ENCODE measurements around the gene RABEP2. TPM values are rescaled to one million over a fixed set of nuclear protein-coding genes. Genes with fewer than 3 reads are reported as not detected.
A peak's percentile ranks its signal among the peaks of the same experiment; 100 is the strongest.
"Not testable (repeated sequence)": the region's sequence is repeated elsewhere in the genome, so short reads cannot be mapped to it uniquely, and the experiment has no call there.

RABEP2 gene
- total RNA-seq, result 18.8 TPM
- long read RNA-seq, partial matches to known transcripts, result 0 of 4 reads
- long read RNA-seq, other reads (novel, unspliced or antisense), result 3 of 4 reads

DNA sequence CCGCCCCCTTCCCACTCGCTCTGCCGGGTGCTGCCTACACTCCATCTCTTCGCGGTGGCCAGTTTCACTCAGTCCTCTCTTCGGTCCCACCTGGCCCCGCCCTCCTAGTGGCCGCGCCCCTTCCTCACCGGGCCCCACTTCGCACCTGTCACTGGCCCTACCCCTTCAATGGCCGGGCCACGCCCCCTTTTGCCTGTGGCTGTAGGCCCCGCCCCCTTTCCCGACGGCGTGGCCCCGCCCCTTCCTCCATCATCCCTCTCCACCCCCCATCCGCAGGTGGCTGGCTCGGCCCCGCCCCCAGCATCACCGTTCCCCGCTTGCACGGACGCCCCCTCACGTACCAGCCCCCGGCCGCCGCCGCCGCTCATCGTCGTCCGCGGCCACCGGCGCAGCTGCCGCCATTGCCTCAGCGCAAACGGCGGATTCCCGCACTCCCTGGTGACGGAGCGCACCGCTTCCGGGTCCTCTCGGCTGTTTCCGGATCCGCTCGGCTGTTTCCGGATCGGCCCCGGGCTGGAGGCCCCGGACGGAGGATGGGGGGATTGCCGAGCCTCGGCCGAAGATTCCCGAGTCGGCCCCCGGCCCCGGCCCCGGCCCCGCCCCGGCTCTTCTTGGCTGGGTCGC, at the start of gene RABEP2:
Gene RABEP2 (minus strand): TSS at position 477 of the 624 bp plus-strand sequence. CDS start 75 bp downstream, at position 402.
- DNase-seq (peak; percentile 96), ATAC-seq (peak; percentile 95 to 96)
- Histone ChIP-seq H3K9me3 (no peaks in the 10 kb centered on the region), H3K27ac (peak within 1 kb of the TSS; percentile 99), H3K36me3 (peaks cover 3% of the 10 kb centered on the region), H3K4me1 (peaks cover 12% of the 10 kb centered on the region), H3K4me3 (peak within 1 kb of the TSS; percentile 85), H3K27me3 (ENCODE audit: low read depth) (no peaks in the 10 kb centered on the region)
- intact Hi-C loops (cut with DNase I), result no loop called here
- no peak for TF ChIP-seq CTCF (IDR thresholded peaks at IDR 0.05)

GRCh38 chr16:28974437-28975157, 49.6 kb upstream of the RABEP2 start, which contains the start of gene SPNS1:
TSS of gene SPNS1 (plus strand) at chr16:28974778. CDS start at chr16:28975152, 374 bp downstream.
- Histone ChIP-seq H3K4me3 (peak within 1 kb of the TSS; percentile 96), H3K27ac (peak within 1 kb of the TSS; percentile 85), H3K27me3 (ENCODE audit: low read depth) (no peaks in the 10 kb centered on the region), H3K36me3 (peaks cover 19% of the 10 kb centered on the region), H3K4me1 (peaks cover 33% of the 10 kb centered on the region), H3K9me3 (no peaks in the 10 kb centered on the region)
- TF ChIP-seq CTCF (IDR thresholded peaks at IDR 0.05), result no peak
- peak; percentile 99 for DNase-seq
- intact Hi-C loops (cut with DNase I), result no loop called here
- peak; percentile 97 to 98 for ATAC-seq

DNA sequence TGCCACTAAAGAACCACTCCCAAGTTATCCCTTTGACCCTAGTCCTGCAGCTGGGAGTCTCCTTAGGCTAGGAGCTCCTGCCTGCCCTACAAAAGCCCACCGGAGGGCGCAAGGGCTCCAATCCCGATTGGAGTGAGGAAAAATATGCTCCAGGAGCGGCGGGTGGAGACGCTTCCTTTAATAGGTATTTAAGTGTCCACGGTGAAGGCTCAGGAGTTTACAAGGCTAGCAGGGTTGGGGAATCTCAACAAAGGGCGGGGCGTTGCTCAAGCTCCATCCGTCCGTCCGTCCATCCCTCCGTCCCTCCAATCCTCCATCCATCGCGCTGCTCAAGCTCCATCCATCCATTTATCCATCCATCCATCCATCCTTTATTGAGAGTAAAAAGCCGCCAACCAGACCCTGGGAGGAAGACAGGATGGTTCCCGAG, 49.0 kb upstream of the RABEP2 start:
- ATAC-seq (peak; percentile 54 to 67), DNase-seq (peak; percentile 67)
- peak; percentile 57 for TF ChIP-seq CTCF (IDR thresholded peaks at IDR 0.05)
- H3K9me3 ChIP-seq, result no peaks in the 10 kb centered on the region
- H3K36me3 ChIP-seq, result peaks cover 13% of the 10 kb centered on the region
- intact Hi-C loops (cut with DNase I), result no loop called here
- H3K4me1 ChIP-seq, result peaks cover 33% of the 10 kb centered on the region
- no peaks in the 10 kb centered on the region for H3K27me3 ChIP-seq (ENCODE audit: low read depth)
- peak overlapping the region; percentile 96 for H3K4me3 ChIP-seq
- peak overlapping the region; percentile 85 for H3K27ac ChIP-seq

DNA sequence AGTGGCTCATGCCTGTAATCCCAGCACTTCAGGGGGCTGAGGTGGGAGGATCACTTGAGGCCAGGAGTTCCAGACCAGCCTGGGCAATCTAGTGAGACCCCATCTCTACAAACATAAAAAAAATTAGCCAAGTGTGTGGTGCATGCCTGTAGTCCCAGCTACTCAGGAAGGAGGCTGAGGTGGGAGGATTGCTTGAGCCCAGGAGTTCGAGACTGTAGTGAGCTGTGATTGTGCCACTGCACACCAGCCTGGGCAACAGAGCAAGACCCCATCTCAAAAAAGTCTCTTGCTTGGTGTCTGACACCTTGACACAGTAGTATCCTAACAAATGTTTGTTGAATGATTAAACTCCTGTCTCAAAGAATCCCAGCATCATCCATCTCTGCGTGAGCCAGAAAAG, 44.7 kb upstream of the RABEP2 start:
- H3K27ac ChIP-seq; H3K4me1 ChIP-seq; DNase-seq; H3K9me3 ChIP-seq; ATAC-seq; H3K4me3 ChIP-seq; H3K27me3 ChIP-seq (ENCODE audit: low read depth); intact Hi-C loops (cut with DNase I): not testable (repeated sequence)
- peaks cover 10% of the 10 kb centered on the region for H3K36me3 ChIP-seq

GRCh38 chr16:28967156-28967555, 42.1 kb upstream of the RABEP2 start:
- no peaks in the 10 kb centered on the region for H3K4me1 ChIP-seq
- peaks cover 35% of the 10 kb centered on the region for H3K36me3 ChIP-seq
- no peaks in the 10 kb centered on the region for H3K27me3 ChIP-seq (ENCODE audit: low read depth)
- DNase-seq (no peak), ATAC-seq (no peak)
- H3K9me3 ChIP-seq, result no peaks in the 10 kb centered on the region
- no peak overlapping the region for H3K27ac ChIP-seq
- intact Hi-C loops (cut with DNase I), result no loop called here
- no peak overlapping the region for H3K4me3 ChIP-seq
- TF ChIP-seq CTCF (IDR thresholded peaks at IDR 0.05), result no peak

- no peak for TF ChIP-seq CTCF (IDR thresholded peaks at IDR 0.05)
- intact Hi-C loops (cut with DNase I), result no loop called here
- Histone ChIP-seq H3K27ac (no peak overlapping the region), H3K4me1 (no peaks in the 10 kb centered on the region), H3K27me3 (ENCODE audit: low read depth) (no peaks in the 10 kb centered on the region), H3K4me3 (no peak overlapping the region), H3K36me3 (peaks cover 57% of the 10 kb centered on the region), H3K9me3 (no peaks in the 10 kb centered on the region)
- DNase-seq (no peak), ATAC-seq (no peak)
Measured at GRCh38 chr16:28964496-28964895, 39.5 kb upstream of the RABEP2 start.
